HG02938 (cell line): ENCODE measurements around the gene KPRP.

ENCODE experiments used
- ATAC-seq: cut with Tn5 transposase; IDR thresholded peaks from one replicate; pipeline ENCODE4 v1.9.1; 2021; ENCODE audit warnings: mild to moderate bottlenecking, moderate library complexity; ENCODE audit not compliant: unreplicated experiment

KPRP gene

GRCh38 chr1:152757747-152758146 is at the start of gene KPRP:
Gene KPRP, plus strand, starts transcription at chr1:152758025. Its CDS starts 1,564 bp downstream, at chr1:152759589.
- ATAC-seq = no peak

GRCh38 chr1:152718238-152718637 is 39.6 kb upstream of the KPRP start:
- no peak for ATAC-seq

GRCh38 chr1:152725261-152725660 is 32.6 kb upstream of the KPRP start:
- no peak for ATAC-seq

- no peak for ATAC-seq
These were observed 28.8 kb upstream of the KPRP start for GRCh38 chr1:152728986-152729385.

- no peak for ATAC-seq
These were observed 22.2 kb upstream of the KPRP start for GRCh38 chr1:152735648-152736047.

GRCh38 chr1:152737997-152738396 is 19.8 kb upstream of the KPRP start:
- no peak for ATAC-seq

GRCh38 chr1:152739841-152740240 is 18.0 kb upstream of the KPRP start:
- ATAC-seq = no peak

GRCh38 chr1:152741656-152742055 is 16.2 kb upstream of the KPRP start:
- no peak for ATAC-seq

- no peak for ATAC-seq
These were observed 14.3 kb upstream of the KPRP start for GRCh38 chr1:152743371-152744145.

GRCh38 chr1:152745289-152745704 is 12.5 kb upstream of the KPRP start:
- no peak for ATAC-seq

GRCh38 chr1:152745765-152746444 is 11.9 kb upstream of the KPRP start:
- ATAC-seq = no peak

- no peak for ATAC-seq
These were observed 10.0 kb upstream of the KPRP start for GRCh38 chr1:152747831-152748230.

GRCh38 chr1:152752225-152752624 is 5.6 kb upstream of the KPRP start:
- no peak for ATAC-seq

GRCh38 chr1:152753586-152753985 is 4.2 kb upstream of the KPRP start:
- ATAC-seq = no peak

- ATAC-seq = no peak
These were observed 953 bp upstream of the KPRP start for GRCh38 chr1:152756872-152757271.

- ATAC-seq = no peak
These were observed 811 bp downstream of the KPRP start for GRCh38 chr1:152758636-152759035.

GRCh38 chr1:152759453-152760173 is 1.8 kb downstream of the KPRP start:
- ATAC-seq = no peak

GRCh38 chr1:152760551-152761190 is 2.8 kb downstream of the KPRP start:
- ATAC-seq = no peak

GRCh38 chr1:152761609-152762213 is 3.9 kb downstream of the KPRP start:
- ATAC-seq = no peak

GRCh38 chr1:152768847-152769533 is 11.2 kb downstream of the KPRP start:
- ATAC-seq = no peak
